Lung (tissue), 12 donors: ENCODE results near the gene FGR. TPM values are rescaled to one million over a fixed set of nuclear protein-coding genes. Genes with fewer than 3 reads are reported as not detected.
A peak's percentile ranks its signal among the peaks of the same experiment; 100 is the strongest.

Experiments
- ATAC-seq: fragments of 200-7000 bp; cut with Tn5 transposase; one replicate; pipeline ENCODE4 v1.9.1; 2020; ENCODE audit warnings: moderate number of reproducible peaks; ENCODE audit not compliant: insufficient read depth, low FRiP score
- DNase-seq, 3 donors: peaks; one replicate each; pipeline ENCODE4 v3.0.0-alpha.2; 2013 to 2017
- H3K27ac ChIP-seq, 2 donors: one replicate each; pipeline ENCODE4 v1.5.1; 2013; ENCODE audit warnings: mild to moderate bottlenecking in 2 of 2, moderate library complexity in 2 of 2, control low read depth in 1 of 2, inconsistent platforms in 1 of 2, low read depth in 1 of 2, low read length in 1 of 2
- H3K27me3 ChIP-seq, 3 donors: one replicate each; pipeline ENCODE4 v1.5.1; 2013; ENCODE audit warnings: low read length in 2 of 3; ENCODE audit not compliant: control insufficient read depth in 3 of 3, insufficient read depth in 3 of 3
- H3K36me3 ChIP-seq, 4 donors: one replicate each; pipeline ENCODE4 v1.5.1; 2013; ENCODE audit warnings: low read length in 4 of 4, mild to moderate bottlenecking in 1 of 4, moderate library complexity in 1 of 4; ENCODE audit not compliant: control insufficient read depth in 4 of 4, insufficient read depth in 4 of 4
- H3K4me1 ChIP-seq, 5 donors: one replicate each; pipeline ENCODE4 v1.5.1; 2013; ENCODE audit warnings: low read length in 5 of 5, mild to moderate bottlenecking in 2 of 5, moderate library complexity in 1 of 5; ENCODE audit not compliant: control insufficient read depth in 5 of 5, insufficient read depth in 5 of 5
- H3K4me3 ChIP-seq: one replicate; pipeline ENCODE4 v1.5.1; 2013; ENCODE audit warnings: mild to moderate bottlenecking, control low read depth, moderate library complexity
- H3K9ac ChIP-seq, 2 donors: one replicate each; pipeline ENCODE4 v1.5.1; 2013; ENCODE audit warnings: low read length in 2 of 2, control low read depth in 1 of 2; ENCODE audit not compliant: insufficient read depth in 1 of 2
- H3K9me3 ChIP-seq, 4 donors: one replicate each; pipeline ENCODE4 v1.5.1; 2013; ENCODE audit warnings: low read length in 3 of 4, mild to moderate bottlenecking in 1 of 4, moderate library complexity in 1 of 4; ENCODE audit not compliant: control insufficient read depth in 4 of 4, insufficient read depth in 3 of 4
- WGBS, 2 donors: extraction: QIAGEN DNeasy Blood & Tissue Kit; methylation state at CpG; one replicate each; pipeline ENCODE4 v1.1.7; 2013; 5-methylcytosine and 5-hydroxymethylcytosine counted together
- polyA plus RNA-seq, 2 donors: library from polyadenylated mRNA; stranded (reverse); fragments of 200-250 nt; gene quantifications; one replicate each; pipeline ENCODE4 v1.2.1, GENCODE V29; 2013
- total RNA-seq, 2 donors: library from RNA; depleted of rRNA in 1 of 2; stranded (reverse); fragments of >200 nt in 1 of 2; gene quantifications; one replicate each; pipeline ENCODE4 v1.2.1, GENCODE V29; 2014 to 2021
- TF ChIP-seq, protein P1 (sequence below): IDR thresholded peaks from 2 replicates; pipeline ENCODE4 v1.5.1; 2012; ENCODE audit warnings: mild to moderate bottlenecking; ENCODE audit errors: control extremely low read depth, extremely low read depth
- donor health status: control.
- donor health status: control.
- donor health status: Bipolar disorder and iron deficiency.
- donor health status: healthy.
- donor health status: DM: yes; HTN: yes; CAD: no.

Gene FGR
- total and polyA plus RNA-seq, 4 donors, result 26.6 to 403 (median 111) TPM

DNA sequence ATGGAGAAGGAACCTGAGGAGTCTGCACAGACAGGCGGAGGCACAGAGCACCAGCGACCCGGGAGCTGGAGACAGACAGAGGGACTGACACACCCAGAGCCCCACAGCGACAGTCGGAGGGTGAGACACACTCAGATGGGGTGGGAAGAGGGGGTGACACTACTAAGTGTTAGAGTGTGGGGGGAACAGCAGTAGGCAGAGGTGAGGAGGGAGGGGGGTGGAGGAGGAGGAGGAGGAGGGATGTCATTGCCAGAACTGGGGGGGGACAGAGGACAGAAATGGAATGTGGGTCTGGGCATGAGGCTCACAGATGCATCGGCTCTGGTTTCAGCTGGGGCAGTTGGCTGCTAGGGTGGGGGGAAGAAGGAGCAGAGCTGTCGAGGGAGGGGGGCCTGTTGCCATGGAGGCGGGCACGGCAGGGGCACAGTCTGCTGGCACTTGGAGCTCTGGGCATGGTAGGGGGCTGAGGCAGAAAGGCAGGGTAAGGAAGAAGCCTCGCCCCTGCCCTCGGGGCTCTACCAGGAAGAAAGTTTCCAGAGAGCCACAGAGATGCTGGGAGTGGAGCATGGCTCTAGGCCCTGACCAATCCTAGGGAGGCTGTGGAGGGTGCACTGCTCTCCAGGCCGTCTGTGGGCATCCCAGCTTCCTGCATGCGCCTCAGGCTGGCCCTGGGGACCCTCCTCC is 68.4 kb downstream of the FGR start:
- Histone ChIP-seq H3K9ac (no peak overlapping the region), H3K9me3 (no peaks in the 10 kb centered on the region), H3K4me3 (no peak overlapping the region), H3K4me1 (peaks cover 21 to 72% (median 43%) of the 10 kb centered on the region in 5 donors), H3K27me3 (no peaks in the 10 kb centered on the region), H3K27ac (peak overlapping the region in 1 of 2 donors; percentile 91), H3K36me3 (peaks cover 0 to 3% (median 0%) of the 10 kb centered on the region in 4 donors)
- TF ChIP-seq, protein P1, sequence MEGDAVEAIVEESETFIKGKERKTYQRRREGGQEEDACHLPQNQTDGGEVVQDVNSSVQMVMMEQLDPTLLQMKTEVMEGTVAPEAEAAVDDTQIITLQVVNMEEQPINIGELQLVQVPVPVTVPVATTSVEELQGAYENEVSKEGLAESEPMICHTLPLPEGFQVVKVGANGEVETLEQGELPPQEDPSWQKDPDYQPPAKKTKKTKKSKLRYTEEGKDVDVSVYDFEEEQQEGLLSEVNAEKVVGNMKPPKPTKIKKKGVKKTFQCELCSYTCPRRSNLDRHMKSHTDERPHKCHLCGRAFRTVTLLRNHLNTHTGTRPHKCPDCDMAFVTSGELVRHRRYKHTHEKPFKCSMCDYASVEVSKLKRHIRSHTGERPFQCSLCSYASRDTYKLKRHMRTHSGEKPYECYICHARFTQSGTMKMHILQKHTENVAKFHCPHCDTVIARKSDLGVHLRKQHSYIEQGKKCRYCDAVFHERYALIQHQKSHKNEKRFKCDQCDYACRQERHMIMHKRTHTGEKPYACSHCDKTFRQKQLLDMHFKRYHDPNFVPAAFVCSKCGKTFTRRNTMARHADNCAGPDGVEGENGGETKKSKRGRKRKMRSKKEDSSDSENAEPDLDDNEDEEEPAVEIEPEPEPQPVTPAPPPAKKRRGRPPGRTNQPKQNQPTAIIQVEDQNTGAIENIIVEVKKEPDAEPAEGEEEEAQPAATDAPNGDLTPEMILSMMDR, result no peak
- ATAC-seq (no peak), DNase-seq (no peak)
- WGBS, 2 donors, result 71 to 76% methylated on average over 11 to 13 of the region's 13 CpGs

DNA sequence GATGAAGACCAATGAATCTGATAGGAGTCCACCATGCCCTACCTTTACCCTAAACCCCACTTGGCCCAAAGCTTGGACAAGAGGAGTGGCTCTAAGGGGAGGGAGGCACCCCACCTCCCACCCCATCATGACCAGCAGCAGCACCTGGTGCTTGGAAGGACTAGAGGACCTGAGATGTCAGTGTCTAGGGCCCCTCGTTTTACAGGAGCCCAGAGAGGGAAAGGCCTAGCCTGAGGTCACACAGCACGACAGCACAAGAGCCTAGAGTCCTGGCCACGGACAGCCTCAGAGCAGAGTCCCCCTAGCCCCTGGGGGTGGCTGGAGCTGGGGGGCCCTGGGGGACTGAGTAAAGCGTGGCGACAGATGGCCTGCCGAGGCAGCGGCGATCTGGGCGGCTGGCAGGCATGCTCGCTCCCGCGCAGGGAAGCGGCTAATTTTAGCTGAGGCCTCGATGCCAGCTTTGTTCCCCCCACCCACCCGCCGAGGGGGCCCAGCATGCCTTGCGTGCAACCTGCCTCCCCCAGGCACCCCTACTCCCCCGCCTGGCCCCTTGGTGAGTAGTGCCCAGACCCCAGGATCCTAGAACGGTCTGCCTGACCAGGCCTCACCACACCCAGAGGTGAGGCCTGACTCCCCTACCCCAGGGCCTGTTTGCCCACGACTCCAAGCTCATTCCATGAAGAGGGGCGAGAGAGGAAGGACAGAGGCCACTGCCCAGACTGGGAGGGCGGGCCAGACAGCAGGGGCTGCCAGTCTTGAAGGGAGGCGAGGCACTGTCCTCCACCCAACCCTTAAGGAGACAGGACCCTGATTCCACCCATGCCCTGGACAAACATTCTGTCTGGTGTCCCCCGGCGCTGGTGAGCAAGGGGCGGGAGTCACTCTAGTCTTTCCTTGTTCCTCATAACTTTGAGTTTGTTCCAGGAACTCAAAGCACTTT is 70.0 kb downstream of the FGR start:
- no peak for DNase-seq
- H3K4me1 ChIP-seq, result peaks cover 18 to 72% (median 45%) of the 10 kb centered on the region in 5 donors

DNA sequence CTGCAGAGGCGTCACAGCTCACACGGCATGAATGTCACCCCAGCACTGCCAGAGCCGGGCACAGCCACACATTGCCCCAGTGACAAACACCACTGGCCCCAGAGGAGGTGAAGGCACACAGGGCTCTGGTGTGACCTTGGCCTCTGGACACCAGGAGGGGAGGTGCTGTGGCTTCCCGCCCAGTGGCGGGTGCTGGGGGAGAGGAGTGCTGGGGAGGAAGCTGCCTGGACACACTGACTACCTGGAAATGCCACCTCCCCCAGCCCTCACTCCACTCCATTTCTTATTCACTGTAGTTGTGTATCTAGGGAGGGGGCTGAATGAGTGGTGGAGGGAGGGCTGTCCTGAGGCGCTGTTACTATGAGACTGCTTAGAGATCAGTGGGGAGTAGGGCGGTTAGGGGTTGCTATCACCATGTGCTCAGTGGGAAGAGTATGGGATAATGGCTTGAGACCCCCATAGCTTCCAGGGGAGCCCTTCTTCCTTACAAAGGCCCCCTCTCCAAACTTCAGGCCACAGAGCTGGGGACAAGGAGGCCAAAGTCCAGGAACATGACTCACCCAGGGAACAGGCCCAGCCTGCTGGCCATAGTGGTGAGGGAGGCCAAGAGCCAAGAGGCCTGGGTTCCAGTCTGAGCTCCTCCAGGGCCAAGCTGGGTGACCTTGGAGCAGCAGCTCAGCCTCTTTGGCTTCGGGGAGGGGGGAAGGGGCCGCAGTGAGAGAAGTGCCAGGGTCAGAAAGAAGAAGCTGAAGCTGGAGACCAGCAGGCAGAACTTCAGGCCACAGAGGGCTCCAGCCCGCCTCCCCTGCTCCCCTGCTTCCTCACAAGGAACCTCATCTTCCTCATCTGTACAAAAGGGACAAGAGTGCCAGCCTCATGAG is 71.2 kb downstream of the FGR start:
- Histone ChIP-seq H3K9ac (no peak overlapping the region), H3K27ac (peak overlapping the region; percentile 83 to 91), H3K4me1 (peaks cover 15 to 72% (median 45%) of the 10 kb centered on the region in 5 donors), H3K36me3 (peaks cover 0 to 3% (median 0%) of the 10 kb centered on the region in 4 donors), H3K9me3 (no peaks in the 10 kb centered on the region), H3K27me3 (no peaks in the 10 kb centered on the region), H3K4me3 (no peak overlapping the region)
- peak; percentile 11 for ATAC-seq
- TF ChIP-seq, protein P1, result no peak
- peak in 1 of 3 donors; percentile 38 for DNase-seq
- WGBS, 2 donors, result 53 to 57% methylated on average over 10 of the region's 10 CpGs

More for the DNA sequence above, 70.0 kb downstream of the FGR start:
- no peak for ATAC-seq
- H3K9me3 ChIP-seq, result no peaks in the 10 kb centered on the region
- H3K27ac ChIP-seq, result peak overlapping the region; percentile 83 to 91
- no peaks in the 10 kb centered on the region for H3K27me3 ChIP-seq
- H3K4me3 ChIP-seq, result no peak overlapping the region
- peaks cover 0 to 3% (median 0%) of the 10 kb centered on the region in 4 donors for H3K36me3 ChIP-seq
- TF ChIP-seq, protein P1, result no peak
- 77 to 80% methylated on average over 17 to 26 of the region's 26 CpGs for WGBS, 2 donors
- H3K9ac ChIP-seq, result peak overlapping the region in 1 of 2 donors; percentile 7
